ENCODE measurements around the gene GNE. TPM values are rescaled to one million over a fixed set of nuclear protein-coding genes. Genes with fewer than 3 reads are reported as not detected.
"Not testable (repeated sequence)": the region's sequence is repeated elsewhere in the genome, so short reads cannot be mapped to it uniquely, and the experiment has no call there.

GNE gene
- total and polyA plus RNA-seq, 5 donors from 2014 or later: 3.4 to 15.7 (median 5.3) TPM

- not testable (repeated sequence) for H3K27ac ChIP-seq (ENCODE audit: insufficient read depth, low read length, poor library complexity, severe bottlenecking); ATAC-seq (ENCODE audit: low read depth in 2 of 2); H3K4me1 Mint-ChIP-seq; H3K9me3 ChIP-seq (ENCODE audit: control insufficient read depth in 2 of 2, low read length in 2 of 2); H3K4me1 ChIP-seq (ENCODE audit: control insufficient read depth, insufficient read depth, low read length, poor library complexity, severe bottlenecking); H3K27ac Mint-ChIP-seq; H3K4me3 Mint-ChIP-seq; H3K36me3 Mint-ChIP-seq; H3K4me3 ChIP-seq (ENCODE audit: low read depth, low read length); DNase-seq; H3K36me3 ChIP-seq (ENCODE audit: control insufficient read depth, insufficient read depth, low read length); H3K27me3 ChIP-seq (ENCODE audit: control insufficient read depth, insufficient read depth, low read length); H3K9me3 Mint-ChIP-seq
- H3K27me3 Mint-ChIP-seq: peaks cover 28% of the 10 kb centered on the region
Observed at GRCh38 chr9:36176496-36176895, 81.8 kb downstream of the GNE start.

- not testable (repeated sequence) for H3K27ac Mint-ChIP-seq; H3K4me1 ChIP-seq (ENCODE audit: control insufficient read depth, insufficient read depth, low read length, poor library complexity, severe bottlenecking); ATAC-seq (ENCODE audit: low read depth in 2 of 2); H3K4me3 Mint-ChIP-seq; H3K4me3 ChIP-seq (ENCODE audit: low read depth, low read length); H3K27ac ChIP-seq (ENCODE audit: insufficient read depth, low read length, poor library complexity, severe bottlenecking); H3K9me3 Mint-ChIP-seq; H3K4me1 Mint-ChIP-seq; H3K36me3 ChIP-seq (ENCODE audit: control insufficient read depth, insufficient read depth, low read length); H3K36me3 Mint-ChIP-seq; H3K9me3 ChIP-seq (ENCODE audit: control insufficient read depth in 2 of 2, low read length in 2 of 2); H3K27me3 ChIP-seq (ENCODE audit: control insufficient read depth, insufficient read depth, low read length); DNase-seq
- H3K27me3 Mint-ChIP-seq: peaks cover 28% of the 10 kb centered on the region
Observed at GRCh38 chr9:36175209-36175608, 83.0 kb downstream of the GNE start.

GRCh38 chr9:36174731-36175130, 83.5 kb downstream of the GNE start:
- Mint-ChIP-seq H3K36me3 (no peaks in the 10 kb centered on the region), H3K9me3 (peaks cover 0 to 3% (median 0%) of the 10 kb centered on the region in 7 donors), H3K27me3 (peaks cover 28% of the 10 kb centered on the region), H3K27ac (no peak overlapping the region), H3K4me3 (no peak overlapping the region), H3K4me1 (peaks cover 0 to 2% (median under 1%) of the 10 kb centered on the region in 4 donors)
- ATAC-seq (ENCODE audit: low read depth in 2 of 2) (no peak), DNase-seq (no peak)
- H3K9me3 ChIP-seq (ENCODE audit: control insufficient read depth in 2 of 2, low read length in 2 of 2): no peaks in the 10 kb centered on the region
- H3K27me3 ChIP-seq (ENCODE audit: control insufficient read depth, insufficient read depth, low read length): no peaks in the 10 kb centered on the region
- no peak overlapping the region for H3K27ac ChIP-seq (ENCODE audit: insufficient read depth, low read length, poor library complexity, severe bottlenecking)
- no peak overlapping the region for H3K4me3 ChIP-seq (ENCODE audit: low read depth, low read length)
- no peaks in the 10 kb centered on the region for H3K4me1 ChIP-seq (ENCODE audit: control insufficient read depth, insufficient read depth, low read length, poor library complexity, severe bottlenecking)
- H3K36me3 ChIP-seq (ENCODE audit: control insufficient read depth, insufficient read depth, low read length): no peaks in the 10 kb centered on the region

GRCh38 chr9:36174271-36174670, 84.0 kb downstream of the GNE start:
- H3K27ac Mint-ChIP-seq: no peak overlapping the region

GRCh38 chr9:36173861-36174260, 84.4 kb downstream of the GNE start:
- no peak overlapping the region for H3K27ac Mint-ChIP-seq
- H3K9me3 Mint-ChIP-seq: peaks cover 0 to 2% (median 0%) of the 10 kb centered on the region in 7 donors

More at GRCh38 chr9:36174271-36174670, 84.0 kb downstream of the GNE start:
- ATAC-seq (ENCODE audit: low read depth in 2 of 2) (no peak), DNase-seq (no peak)
- Mint-ChIP-seq H3K4me3 (no peak overlapping the region), H3K27me3 (peaks cover 28% of the 10 kb centered on the region), H3K9me3 (peaks cover 0 to 2% (median 0%) of the 10 kb centered on the region in 7 donors), H3K4me1 (peaks cover 0 to 2% (median under 1%) of the 10 kb centered on the region in 4 donors), H3K36me3 (no peaks in the 10 kb centered on the region)
- Histone ChIP-seq H3K27ac (ENCODE audit: insufficient read depth, low read length, poor library complexity, severe bottlenecking) (no peak overlapping the region), H3K4me1 (ENCODE audit: control insufficient read depth, insufficient read depth, low read length, poor library complexity, severe bottlenecking) (no peaks in the 10 kb centered on the region), H3K9me3 (ENCODE audit: control insufficient read depth in 2 of 2, low read length in 2 of 2) (no peaks in the 10 kb centered on the region), H3K36me3 (ENCODE audit: control insufficient read depth, insufficient read depth, low read length) (no peaks in the 10 kb centered on the region), H3K4me3 (ENCODE audit: low read depth, low read length) (no peak overlapping the region), H3K27me3 (ENCODE audit: control insufficient read depth, insufficient read depth, low read length) (no peaks in the 10 kb centered on the region)

GRCh38 chr9:36170531-36170930, 87.7 kb downstream of the GNE start:
- H3K27ac Mint-ChIP-seq: no peak overlapping the region
- no peaks in the 10 kb centered on the region for H3K9me3 Mint-ChIP-seq
- no peaks in the 10 kb centered on the region for H3K27me3 ChIP-seq (ENCODE audit: control insufficient read depth, insufficient read depth, low read length)
- no peak for ATAC-seq (ENCODE audit: low read depth in 2 of 2)
- no peaks in the 10 kb centered on the region for H3K9me3 ChIP-seq (ENCODE audit: control insufficient read depth in 2 of 2, low read length in 2 of 2)
- DNase-seq: no peak
- no peak overlapping the region for H3K4me3 ChIP-seq (ENCODE audit: low read depth, low read length)
- no peak overlapping the region for H3K4me3 Mint-ChIP-seq
- peaks cover 11% of the 10 kb centered on the region for H3K4me1 ChIP-seq (ENCODE audit: control insufficient read depth, insufficient read depth, low read length, poor library complexity, severe bottlenecking)
- no peaks in the 10 kb centered on the region for H3K36me3 ChIP-seq (ENCODE audit: control insufficient read depth, insufficient read depth, low read length)
- H3K27me3 Mint-ChIP-seq: peaks cover 10% of the 10 kb centered on the region
- no peaks in the 10 kb centered on the region for H3K36me3 Mint-ChIP-seq
- H3K4me1 Mint-ChIP-seq: peaks cover 0 to 8% (median 3%) of the 10 kb centered on the region in 4 donors
- no peak overlapping the region for H3K27ac ChIP-seq (ENCODE audit: insufficient read depth, low read length, poor library complexity, severe bottlenecking)

More at GRCh38 chr9:36173861-36174260, 84.4 kb downstream of the GNE start:
- no peak overlapping the region for H3K4me3 Mint-ChIP-seq
- H3K36me3 Mint-ChIP-seq: no peaks in the 10 kb centered on the region
- Histone ChIP-seq H3K4me1 (ENCODE audit: control insufficient read depth, insufficient read depth, low read length, poor library complexity, severe bottlenecking) (no peaks in the 10 kb centered on the region), H3K4me3 (ENCODE audit: low read depth, low read length) (no peak overlapping the region), H3K36me3 (ENCODE audit: control insufficient read depth, insufficient read depth, low read length) (no peaks in the 10 kb centered on the region), H3K27ac (ENCODE audit: insufficient read depth, low read length, poor library complexity, severe bottlenecking) (no peak overlapping the region), H3K9me3 (ENCODE audit: control insufficient read depth in 2 of 2, low read length in 2 of 2) (no peaks in the 10 kb centered on the region), H3K27me3 (ENCODE audit: control insufficient read depth, insufficient read depth, low read length) (no peaks in the 10 kb centered on the region)
- H3K27me3 Mint-ChIP-seq: peaks cover 24% of the 10 kb centered on the region
- no peak for DNase-seq
- H3K4me1 Mint-ChIP-seq: peaks cover 0 to 2% (median 0%) of the 10 kb centered on the region in 4 donors
- no peak for ATAC-seq (ENCODE audit: low read depth in 2 of 2)

- H3K4me3 Mint-ChIP-seq: no peak overlapping the region
- H3K9me3 ChIP-seq (ENCODE audit: control insufficient read depth in 2 of 2, low read length in 2 of 2): no peaks in the 10 kb centered on the region
- H3K27me3 Mint-ChIP-seq: peaks cover 10% of the 10 kb centered on the region
- H3K27me3 ChIP-seq (ENCODE audit: control insufficient read depth, insufficient read depth, low read length): no peaks in the 10 kb centered on the region
- H3K4me1 Mint-ChIP-seq: peaks cover 0 to 11% (median 3%) of the 10 kb centered on the region in 4 donors
- no peaks in the 10 kb centered on the region for H3K9me3 Mint-ChIP-seq
- H3K4me1 ChIP-seq (ENCODE audit: control insufficient read depth, insufficient read depth, low read length, poor library complexity, severe bottlenecking): peaks cover 11% of the 10 kb centered on the region
- no peak overlapping the region for H3K4me3 ChIP-seq (ENCODE audit: low read depth, low read length)
- no peak overlapping the region for H3K27ac ChIP-seq (ENCODE audit: insufficient read depth, low read length, poor library complexity, severe bottlenecking)
- H3K27ac Mint-ChIP-seq: no peak overlapping the region
- no peak for ATAC-seq (ENCODE audit: low read depth in 2 of 2)
- H3K36me3 ChIP-seq (ENCODE audit: control insufficient read depth, insufficient read depth, low read length): no peaks in the 10 kb centered on the region
- no peak for DNase-seq
- H3K36me3 Mint-ChIP-seq: no peaks in the 10 kb centered on the region
Observed at GRCh38 chr9:36169708-36170107, 88.5 kb downstream of the GNE start.

- H3K9me3 ChIP-seq (ENCODE audit: control insufficient read depth in 2 of 2, low read length in 2 of 2): no peaks in the 10 kb centered on the region
- peaks cover 11% of the 10 kb centered on the region for H3K4me1 ChIP-seq (ENCODE audit: control insufficient read depth, insufficient read depth, low read length, poor library complexity, severe bottlenecking)
- H3K27me3 ChIP-seq (ENCODE audit: control insufficient read depth, insufficient read depth, low read length): no peaks in the 10 kb centered on the region
- ATAC-seq (ENCODE audit: low read depth in 2 of 2) (no peak), DNase-seq (no peak)
- Mint-ChIP-seq H3K4me1 (peaks cover 0 to 11% (median 3%) of the 10 kb centered on the region in 4 donors), H3K36me3 (no peaks in the 10 kb centered on the region), H3K4me3 (peak within 1 kb of the TSS in 2 of 4 donors; percentile 5 to 35), H3K27ac (peak within 1 kb of the TSS in 1 of 3 donors; percentile 20), H3K9me3 (no peaks in the 10 kb centered on the region), H3K27me3 (peaks cover 10% of the 10 kb centered on the region)
- no peaks in the 10 kb centered on the region for H3K36me3 ChIP-seq (ENCODE audit: control insufficient read depth, insufficient read depth, low read length)
- no peak within 1 kb of the TSS for H3K4me3 ChIP-seq (ENCODE audit: low read depth, low read length)
- H3K27ac ChIP-seq (ENCODE audit: insufficient read depth, low read length, poor library complexity, severe bottlenecking): no peak within 1 kb of the TSS
Observed at GRCh38 chr9:36169166-36169565, 89.1 kb downstream of the GNE start, which contains the start of gene CCIN. Gene CCIN, plus strand, starts transcription at chr9:36169388. Its CDS starts 115 bp downstream, at chr9:36169503.

Data from CD4-positive, CD25-positive, alpha-beta regulatory T cell (primary cell).